ENCODE results near the gene HSDL2. TPM values are rescaled to one million over a fixed set of nuclear protein-coding genes. Genes with fewer than 3 reads are reported as not detected.
"Not testable (repeated sequence)": the region's sequence is repeated elsewhere in the genome, so short reads cannot be mapped to it uniquely, and the experiment has no call there.

The HSDL2 gene
- total and polyA plus RNA-seq, 10 of the 15 experiments (the other 5 are each of a cell fraction or from before 2014, with no cell fraction given) = 20.9 to 46.1 (median 27.0) TPM

DNA sequence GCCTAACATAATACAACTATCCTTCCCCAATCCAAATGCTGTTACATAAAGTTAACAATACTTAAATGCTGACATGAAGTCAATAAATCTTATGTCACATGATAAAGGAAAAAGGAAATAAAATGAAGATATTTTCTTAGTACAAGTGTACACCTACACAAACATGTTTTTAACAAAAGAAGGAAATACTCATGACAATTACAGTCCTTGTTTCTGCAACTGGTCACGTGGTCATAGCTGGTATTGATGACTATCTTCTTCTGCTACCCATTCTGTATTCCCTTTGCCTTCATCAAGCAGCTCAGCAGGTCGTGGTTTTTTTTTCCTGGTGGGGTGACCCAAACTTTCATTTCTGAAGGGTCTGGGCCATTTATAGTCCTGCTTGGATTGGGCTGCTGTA, 6.2 kb upstream of the HSDL2 start:
- H3K79me2 ChIP-seq (ENCODE audit: control insufficient read depth, insufficient read depth, low read length); H2AFZ ChIP-seq (ENCODE audit: control insufficient read depth, low read depth, low read length); H3K9me3 ChIP-seq (replicated peaks; ENCODE audit: control insufficient read depth, insufficient read depth, low read length); RAD21 ChIA-PET (ENCODE audit: unreplicated experiment); H3K27me3 ChIP-seq (replicated peaks in 1 of 2; ENCODE audit: control insufficient read depth in 2 of 2, insufficient read depth in 2 of 2, low read length in 1 of 2); H3K36me3 ChIP-seq (ENCODE audit: control insufficient read depth in 2 of 2, insufficient read depth in 2 of 2, low read length in 1 of 2); H3K27ac ChIP-seq (ENCODE audit: control insufficient read depth, insufficient read depth); H4K20me1 ChIP-seq (ENCODE audit: control insufficient read depth, insufficient read depth); H3K4me2 ChIP-seq (ENCODE audit: control insufficient read depth, insufficient read depth); H3K4me1 ChIP-seq (ENCODE audit: control insufficient read depth, insufficient read depth, low read length); DNase-seq (ENCODE audit: low read depth, low spot score); in situ Hi-C loops (cut with MboI); ATAC-seq; H3K4me3 ChIP-seq; FAIRE-seq; H3K9ac ChIP-seq (ENCODE audit: control insufficient read depth, insufficient read depth, low read length); BruUV-seq (replicated peaks): not testable (repeated sequence)
- POLR2A ChIA-PET = interaction anchor here (0.9 kb wide), 1 partner anchor 11 kb away, joined by 3 read pairs; no protein-coding TSS in a partner anchor
- CTCF ChIA-PET = interaction anchor here (0.6 kb wide), 2 partner anchors 413 to 957 kb away, joined by 3 to 4 read pairs; no protein-coding TSS in a partner anchor
- intact Hi-C loops (cut with micrococcal nuclease; ENCODE audit: unreplicated experiment) = loop anchor here (10.0 kb wide), 1 partner anchor 61 kb away; no protein-coding TSS in a partner anchor
- SMC1A ChIA-PET (ENCODE audit: uncharacterized antibody, unreplicated experiment) = interaction anchor here (1.6 kb wide), 1 partner anchor 11 kb away, joined by 3 read pairs; no protein-coding TSS in a partner anchor
- WGBS (ENCODE audit: insufficient coverage, insufficient replicate concordance, low lambda C conversion rate, missing lambda C conversion rate) = 69% methylated on average over 2 of the region's 2 CpGs

- 100% methylated on average over 2 of the region's 2 CpGs for WGBS (ENCODE audit: insufficient coverage, insufficient replicate concordance, low lambda C conversion rate, missing lambda C conversion rate)
- FAIRE-seq; H3K4me2 ChIP-seq (ENCODE audit: control insufficient read depth, insufficient read depth); H2AFZ ChIP-seq (ENCODE audit: control insufficient read depth, low read depth, low read length); RAD21 ChIA-PET (ENCODE audit: unreplicated experiment); DNase-seq (ENCODE audit: low read depth, low spot score); H3K9me3 ChIP-seq (replicated peaks; ENCODE audit: control insufficient read depth, insufficient read depth, low read length); BruUV-seq (replicated peaks); H3K36me3 ChIP-seq (ENCODE audit: control insufficient read depth in 2 of 2, insufficient read depth in 2 of 2, low read length in 1 of 2); H3K4me1 ChIP-seq (ENCODE audit: control insufficient read depth, insufficient read depth, low read length); H3K4me3 ChIP-seq; ATAC-seq; H3K27me3 ChIP-seq (replicated peaks in 1 of 2; ENCODE audit: control insufficient read depth in 2 of 2, insufficient read depth in 2 of 2, low read length in 1 of 2); in situ Hi-C loops (cut with MboI); H3K27ac ChIP-seq (ENCODE audit: control insufficient read depth, insufficient read depth); H3K79me2 ChIP-seq (ENCODE audit: control insufficient read depth, insufficient read depth, low read length); H3K9ac ChIP-seq (ENCODE audit: control insufficient read depth, insufficient read depth, low read length); POLR2A ChIA-PET; H4K20me1 ChIP-seq (ENCODE audit: control insufficient read depth, insufficient read depth): not testable (repeated sequence)
- ChIA-PET CTCF (interaction anchor here (0.6 kb wide), 1 partner anchor 413 kb away, joined by 4 read pairs; no protein-coding TSS in a partner anchor), SMC1A (ENCODE audit: uncharacterized antibody, unreplicated experiment) (interaction anchor here (1.6 kb wide), 1 partner anchor 10 kb away, joined by 3 read pairs; no protein-coding TSS in a partner anchor)
- intact Hi-C loops (cut with micrococcal nuclease; ENCODE audit: unreplicated experiment) = loop anchor here (10.0 kb wide), 1 partner anchor 61 kb away; no protein-coding TSS in a partner anchor
Measured at GRCh38 chr9:112374232-112374631, 5.7 kb upstream of the HSDL2 start.
